AG09319 (cell line): ENCODE results near the gene DYSF.

Experiments
- DNase-seq: peaks from one replicate; pipeline ENCODE4 v3.0.0-alpha.2; 2010; ENCODE audit warnings: low read depth; ENCODE audit errors: extremely low read depth
- CTCF ChIP-seq: IDR thresholded peaks from 2 replicates; pipeline ENCODE4 v1.5.1; 2011; ENCODE audit warnings: low read depth, mild to moderate bottlenecking, inconsistent platforms, low read length, moderate library complexity

Gene DYSF

GRCh38 chr2:71554706-71555056, 101.3 kb downstream of the DYSF start:
- TF ChIP-seq CTCF: no peak
- no peak for DNase-seq

GRCh38 chr2:71555798-71556454, 102.6 kb downstream of the DYSF start:
- no peak for DNase-seq
- TF ChIP-seq CTCF: no peak

- no peak for DNase-seq
- TF ChIP-seq CTCF: no peak
Observed at GRCh38 chr2:71556692-71557250, 103.4 kb downstream of the DYSF start.

- no peak for TF ChIP-seq CTCF
- no peak for DNase-seq
Observed at GRCh38 chr2:71557321-71557720, 104.0 kb downstream of the DYSF start.

GRCh38 chr2:71558300-71559051, 105.1 kb downstream of the DYSF start:
- no peak for DNase-seq
- TF ChIP-seq CTCF: no peak

GRCh38 chr2:71559080-71559827, 105.9 kb downstream of the DYSF start:
- TF ChIP-seq CTCF: no peak
- no peak for DNase-seq
